ENCODE measurements around the gene GGT7.
A peak's percentile ranks its signal among the peaks of the same experiment; 100 is the strongest.

GGT7 gene

GRCh38 chr20:34871966-34872621 is 562 bp downstream of the GGT7 start:
- H3K4me3 Mint-ChIP-seq = peak overlapping the region; percentile 78
- peaks cover 5% of the 10 kb centered on the region for H3K36me3 Mint-ChIP-seq
- no peaks in the 10 kb centered on the region for H3K9me3 Mint-ChIP-seq
- no peaks in the 10 kb centered on the region for H3K27me3 Mint-ChIP-seq
- ATAC-seq = no peak
- peak overlapping the region; percentile 53 for H3K27ac Mint-ChIP-seq
- H3K4me1 Mint-ChIP-seq = peaks cover 51% of the 10 kb centered on the region

GRCh38 chr20:34871320-34871926 is 1.2 kb downstream of the GGT7 start:
- Mint-ChIP-seq H3K27me3 (no peaks in the 10 kb centered on the region), H3K27ac (no peak overlapping the region), H3K36me3 (peaks cover 5% of the 10 kb centered on the region), H3K4me3 (peak overlapping the region; percentile 14), H3K4me1 (peaks cover 45% of the 10 kb centered on the region), H3K9me3 (no peaks in the 10 kb centered on the region)
- no peak for ATAC-seq

- no peaks in the 10 kb centered on the region for H3K4me1 Mint-ChIP-seq
- peaks cover 26% of the 10 kb centered on the region for H3K36me3 Mint-ChIP-seq
- no peak overlapping the region for H3K4me3 Mint-ChIP-seq
- no peak for ATAC-seq
- no peaks in the 10 kb centered on the region for H3K27me3 Mint-ChIP-seq
- no peak overlapping the region for H3K27ac Mint-ChIP-seq
- no peaks in the 10 kb centered on the region for H3K9me3 Mint-ChIP-seq
Measured at GRCh38 chr20:34864216-34864615, 8.4 kb downstream of the GGT7 start.

- no peaks in the 10 kb centered on the region for H3K27me3 Mint-ChIP-seq
- H3K9me3 Mint-ChIP-seq = no peaks in the 10 kb centered on the region
- no peak overlapping the region for H3K4me3 Mint-ChIP-seq
- H3K27ac Mint-ChIP-seq = no peak overlapping the region
- H3K36me3 Mint-ChIP-seq = peaks cover 26% of the 10 kb centered on the region
- H3K4me1 Mint-ChIP-seq = no peaks in the 10 kb centered on the region
- no peak for ATAC-seq
Measured at GRCh38 chr20:34863421-34863965, 9.2 kb downstream of the GGT7 start.

GRCh38 chr20:34862724-34863123 is 9.9 kb downstream of the GGT7 start:
- H3K36me3 Mint-ChIP-seq = peaks cover 32% of the 10 kb centered on the region
- H3K27ac Mint-ChIP-seq = no peak overlapping the region

GRCh38 chr20:34861386-34862084 is 11.1 kb downstream of the GGT7 start:
- Mint-ChIP-seq H3K36me3 (peaks cover 32% of the 10 kb centered on the region), H3K4me1 (no peaks in the 10 kb centered on the region), H3K27ac (no peak overlapping the region), H3K4me3 (no peak overlapping the region), H3K9me3 (no peaks in the 10 kb centered on the region), H3K27me3 (no peaks in the 10 kb centered on the region)
- no peak for ATAC-seq

More at GRCh38 chr20:34862724-34863123, 9.9 kb downstream of the GGT7 start:
- Mint-ChIP-seq H3K4me3 (no peak overlapping the region), H3K4me1 (no peaks in the 10 kb centered on the region), H3K27me3 (no peaks in the 10 kb centered on the region), H3K9me3 (no peaks in the 10 kb centered on the region)
- ATAC-seq = no peak

- Mint-ChIP-seq H3K9me3 (no peaks in the 10 kb centered on the region), H3K27me3 (no peaks in the 10 kb centered on the region), H3K36me3 (peaks cover 36% of the 10 kb centered on the region), H3K27ac (no peak overlapping the region), H3K4me3 (no peak overlapping the region), H3K4me1 (no peaks in the 10 kb centered on the region)
- no peak for ATAC-seq
Measured at GRCh38 chr20:34859826-34860545, 12.7 kb downstream of the GGT7 start.

- Mint-ChIP-seq H3K4me3 (no peak overlapping the region), H3K36me3 (peaks cover 36% of the 10 kb centered on the region), H3K27me3 (no peaks in the 10 kb centered on the region), H3K27ac (no peak overlapping the region), H3K4me1 (no peaks in the 10 kb centered on the region), H3K9me3 (no peaks in the 10 kb centered on the region)
- no peak for ATAC-seq
Measured at GRCh38 chr20:34859367-34859766, 13.3 kb downstream of the GGT7 start.

- no peaks in the 10 kb centered on the region for H3K27me3 Mint-ChIP-seq
- no peaks in the 10 kb centered on the region for H3K4me1 Mint-ChIP-seq
- no peaks in the 10 kb centered on the region for H3K9me3 Mint-ChIP-seq
- peak; percentile 27 for ATAC-seq
- no peak overlapping the region for H3K27ac Mint-ChIP-seq
- H3K36me3 Mint-ChIP-seq = peaks cover 15% of the 10 kb centered on the region
- no peak overlapping the region for H3K4me3 Mint-ChIP-seq
Measured at GRCh38 chr20:34852298-34852697, 20.4 kb downstream of the GGT7 start.

- no peak overlapping the region for H3K27ac Mint-ChIP-seq
- ATAC-seq = no peak
- H3K36me3 Mint-ChIP-seq = peaks cover 15% of the 10 kb centered on the region
- H3K27me3 Mint-ChIP-seq = no peaks in the 10 kb centered on the region
- H3K4me3 Mint-ChIP-seq = no peak overlapping the region
- no peaks in the 10 kb centered on the region for H3K9me3 Mint-ChIP-seq
- no peaks in the 10 kb centered on the region for H3K4me1 Mint-ChIP-seq
Measured at GRCh38 chr20:34850969-34851368, 21.7 kb downstream of the GGT7 start.

- Mint-ChIP-seq H3K9me3 (no peaks in the 10 kb centered on the region), H3K27ac (no peak overlapping the region), H3K27me3 (no peaks in the 10 kb centered on the region), H3K4me3 (no peak overlapping the region), H3K36me3 (peaks cover 11% of the 10 kb centered on the region), H3K4me1 (no peaks in the 10 kb centered on the region)
- no peak for ATAC-seq
Measured at GRCh38 chr20:34849778-34850177, 22.9 kb downstream of the GGT7 start.

- no peaks in the 10 kb centered on the region for H3K27me3 Mint-ChIP-seq
- H3K4me1 Mint-ChIP-seq = no peaks in the 10 kb centered on the region
- peaks cover 11% of the 10 kb centered on the region for H3K36me3 Mint-ChIP-seq
- no peak overlapping the region for H3K4me3 Mint-ChIP-seq
- H3K9me3 Mint-ChIP-seq = no peaks in the 10 kb centered on the region
- ATAC-seq = no peak
- no peak overlapping the region for H3K27ac Mint-ChIP-seq
Measured at GRCh38 chr20:34848597-34848996, 24.1 kb downstream of the GGT7 start.

- ATAC-seq = no peak
- Mint-ChIP-seq H3K4me1 (no peaks in the 10 kb centered on the region), H3K27ac (no peak overlapping the region), H3K9me3 (no peaks in the 10 kb centered on the region), H3K4me3 (no peak overlapping the region), H3K36me3 (no peaks in the 10 kb centered on the region), H3K27me3 (peaks cover 15% of the 10 kb centered on the region)
Measured at GRCh38 chr20:34843421-34843820, 29.2 kb downstream of the GGT7 start.

- no peak for ATAC-seq
- Mint-ChIP-seq H3K36me3 (no peaks in the 10 kb centered on the region), H3K4me3 (no peak overlapping the region), H3K27me3 (peaks cover 15% of the 10 kb centered on the region), H3K9me3 (no peaks in the 10 kb centered on the region), H3K4me1 (no peaks in the 10 kb centered on the region), H3K27ac (no peak overlapping the region)
Measured at GRCh38 chr20:34842143-34842542, 30.5 kb downstream of the GGT7 start.

- Mint-ChIP-seq H3K4me3 (no peak overlapping the region), H3K4me1 (peaks cover 6% of the 10 kb centered on the region), H3K36me3 (no peaks in the 10 kb centered on the region), H3K27me3 (peaks cover 18% of the 10 kb centered on the region), H3K27ac (no peak overlapping the region), H3K9me3 (no peaks in the 10 kb centered on the region)
- no peak for ATAC-seq
Measured at GRCh38 chr20:34834459-34834893, 38.2 kb downstream of the GGT7 start.

Data from stimulated activated memory B cell treated with anti-CD40 and anti-IgM and Interleukin-4, amounts not matched to agents 10 μg/mL and 1 μg/mL and 100 μg/mL, for 72 hours (primary cell).